Brain microvascular endothelial cell (primary cell): ENCODE results near the gene DYNAP.

Experiments used
- DNase-seq: peaks from one replicate; pipeline ENCODE4 v3.0.0-alpha.2; 2020
- H3K27ac ChIP-seq: fragments of 250-450 bp; sonication (Bioruptor Pico); 2 replicates; pipeline ENCODE4 v1.5.1; 2020; ENCODE audit warnings: mild to moderate bottlenecking, moderate library complexity
- H3K27me3 ChIP-seq: fragments of 250-450 bp; sonication (Bioruptor Pico); replicated peaks from 2 replicates; pipeline ENCODE4 v1.5.1; 2020; ENCODE audit warnings: mild to moderate bottlenecking
- H3K36me3 ChIP-seq: fragments of 250-450 bp; sonication (Bioruptor Pico); replicated peaks from 2 replicates; pipeline ENCODE4 v1.5.1; 2020; ENCODE audit warnings: mild to moderate bottlenecking
- H3K4me3 ChIP-seq: 2 replicates; pipeline ENCODE4 v1.5.1; 2011; ENCODE audit warnings: low read depth, mild to moderate bottlenecking, control low read depth, low read length, moderate library complexity
- in situ Hi-C: cut with HindIII; loops from 2 replicates; pipeline ENCODE4 v1.10.0; 2017; ENCODE audit warnings: low sequenced_read_pairs, low pct_ligation_motif_present
- TF ChIP-seq, protein P1 (sequence below): IDR thresholded peaks from 2 replicates; pipeline ENCODE4 v1.5.1; 2011; ENCODE audit warnings: low read depth, mild to moderate bottlenecking, moderate library complexity, low read length, control low read depth, inconsistent platforms; ENCODE audit errors: missing control alignments

The DYNAP gene

GRCh38 chr18:54604211-54604610 lies 13.2 kb downstream of the DYNAP start:
- Histone ChIP-seq H3K4me3 (no peak overlapping the region), H3K27ac (no peak overlapping the region), H3K36me3 (no peaks in the 10 kb centered on the region), H3K27me3 (no peaks in the 10 kb centered on the region)
- no peak for DNase-seq
- TF ChIP-seq, protein P1, sequence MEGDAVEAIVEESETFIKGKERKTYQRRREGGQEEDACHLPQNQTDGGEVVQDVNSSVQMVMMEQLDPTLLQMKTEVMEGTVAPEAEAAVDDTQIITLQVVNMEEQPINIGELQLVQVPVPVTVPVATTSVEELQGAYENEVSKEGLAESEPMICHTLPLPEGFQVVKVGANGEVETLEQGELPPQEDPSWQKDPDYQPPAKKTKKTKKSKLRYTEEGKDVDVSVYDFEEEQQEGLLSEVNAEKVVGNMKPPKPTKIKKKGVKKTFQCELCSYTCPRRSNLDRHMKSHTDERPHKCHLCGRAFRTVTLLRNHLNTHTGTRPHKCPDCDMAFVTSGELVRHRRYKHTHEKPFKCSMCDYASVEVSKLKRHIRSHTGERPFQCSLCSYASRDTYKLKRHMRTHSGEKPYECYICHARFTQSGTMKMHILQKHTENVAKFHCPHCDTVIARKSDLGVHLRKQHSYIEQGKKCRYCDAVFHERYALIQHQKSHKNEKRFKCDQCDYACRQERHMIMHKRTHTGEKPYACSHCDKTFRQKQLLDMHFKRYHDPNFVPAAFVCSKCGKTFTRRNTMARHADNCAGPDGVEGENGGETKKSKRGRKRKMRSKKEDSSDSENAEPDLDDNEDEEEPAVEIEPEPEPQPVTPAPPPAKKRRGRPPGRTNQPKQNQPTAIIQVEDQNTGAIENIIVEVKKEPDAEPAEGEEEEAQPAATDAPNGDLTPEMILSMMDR: no peak
- in situ Hi-C loops: no loop called here

GRCh38 chr18:54606835-54607212 lies 15.8 kb downstream of the DYNAP start:
- no peak overlapping the region for H3K4me3 ChIP-seq
- no peaks in the 10 kb centered on the region for H3K27me3 ChIP-seq
- no peak overlapping the region for H3K27ac ChIP-seq
- DNase-seq: no peak
- in situ Hi-C loops: no loop called here
- H3K36me3 ChIP-seq: no peaks in the 10 kb centered on the region
- TF ChIP-seq, protein P1: no peak

GRCh38 chr18:54607213-54608027 lies 16.4 kb downstream of the DYNAP start:
- TF ChIP-seq, protein P1: no peak
- no peak overlapping the region for H3K27ac ChIP-seq
- no peaks in the 10 kb centered on the region for H3K36me3 ChIP-seq
- no peak overlapping the region for H3K4me3 ChIP-seq
- no peak for DNase-seq
- in situ Hi-C loops: no loop called here
- no peaks in the 10 kb centered on the region for H3K27me3 ChIP-seq

GRCh38 chr18:54608028-54608642 lies 17.1 kb downstream of the DYNAP start:
- H3K27me3 ChIP-seq: no peaks in the 10 kb centered on the region
- TF ChIP-seq, protein P1: no peak
- H3K27ac ChIP-seq: no peak overlapping the region
- H3K36me3 ChIP-seq: no peaks in the 10 kb centered on the region
- no peak overlapping the region for H3K4me3 ChIP-seq
- in situ Hi-C loops: no loop called here
- no peak for DNase-seq

GRCh38 chr18:54611816-54612215 lies 20.8 kb downstream of the DYNAP start:
- in situ Hi-C loops: no loop called here
- TF ChIP-seq, protein P1: no peak
- Histone ChIP-seq H3K27ac (no peak overlapping the region), H3K36me3 (no peaks in the 10 kb centered on the region), H3K27me3 (no peaks in the 10 kb centered on the region), H3K4me3 (no peak overlapping the region)
- DNase-seq: no peak
